ENCODE results near the gene PCID2. TPM values are rescaled to one million over a fixed set of nuclear protein-coding genes. Genes with fewer than 3 reads are reported as not detected.

The PCID2 gene
- total and polyA plus RNA-seq, 2 experiments from 2014 or later: 79.6 to 107 TPM

DNA sequence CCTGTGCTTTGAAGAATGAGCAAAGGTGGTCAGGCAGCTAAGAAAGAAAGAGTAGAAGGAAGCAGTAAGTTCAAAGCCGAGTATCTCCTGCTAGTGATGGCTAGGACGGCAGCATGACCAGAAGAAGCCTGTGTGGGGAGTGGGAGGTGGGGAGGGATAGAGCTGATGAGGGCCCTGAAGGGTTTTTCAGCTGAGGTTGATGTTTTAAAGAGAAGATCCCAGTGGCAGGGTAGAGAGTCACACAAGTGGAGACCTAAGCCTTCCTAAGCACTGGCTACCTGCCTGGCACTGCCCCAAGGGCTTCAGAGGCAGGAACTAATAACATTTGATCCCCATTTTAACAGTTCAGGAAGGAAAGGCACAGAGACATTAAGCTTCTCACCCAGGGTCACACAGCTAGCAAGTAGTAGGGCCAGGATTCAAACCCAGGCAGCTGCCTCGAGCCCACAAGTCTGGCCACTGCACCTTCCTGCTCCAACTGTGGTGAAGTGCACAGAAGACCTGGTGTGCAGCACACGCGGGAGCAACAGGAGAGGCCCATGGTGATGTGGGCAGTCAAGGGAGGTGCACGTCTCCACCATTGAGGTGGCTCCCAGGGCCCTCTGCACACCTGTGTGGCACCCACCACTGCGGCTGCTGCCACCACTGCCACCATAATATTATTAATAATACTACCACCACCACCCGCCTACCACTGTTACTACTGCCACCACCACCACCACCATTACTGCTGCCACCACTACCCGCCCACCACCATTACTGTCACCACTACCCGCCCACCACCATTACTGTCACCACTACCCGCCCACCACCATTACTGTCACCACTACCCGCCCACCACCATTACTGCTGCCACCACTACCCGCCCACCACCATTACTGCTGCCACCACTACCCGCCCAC is 23.1 kb upstream of the PCID2 start:
- no peaks in the 10 kb centered on the region for H3K4me1 ChIP-seq (ENCODE audit: insufficient read depth)
- no peak overlapping the region for H3K4me2 ChIP-seq
- ATAC-seq (no peak), DNase-seq (ENCODE audit: low spot score) (no peak)
- TF ChIP-seq, protein P1, sequence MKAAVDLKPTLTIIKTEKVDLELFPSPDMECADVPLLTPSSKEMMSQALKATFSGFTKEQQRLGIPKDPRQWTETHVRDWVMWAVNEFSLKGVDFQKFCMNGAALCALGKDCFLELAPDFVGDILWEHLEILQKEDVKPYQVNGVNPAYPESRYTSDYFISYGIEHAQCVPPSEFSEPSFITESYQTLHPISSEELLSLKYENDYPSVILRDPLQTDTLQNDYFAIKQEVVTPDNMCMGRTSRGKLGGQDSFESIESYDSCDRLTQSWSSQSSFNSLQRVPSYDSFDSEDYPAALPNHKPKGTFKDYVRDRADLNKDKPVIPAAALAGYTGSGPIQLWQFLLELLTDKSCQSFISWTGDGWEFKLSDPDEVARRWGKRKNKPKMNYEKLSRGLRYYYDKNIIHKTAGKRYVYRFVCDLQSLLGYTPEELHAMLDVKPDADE (IDR thresholded peaks at IDR 0.05): no peak
- no peak for TF ChIP-seq NANOG (IDR thresholded peaks at IDR 0.05; ENCODE audit: borderline replicate concordance)
- TF ChIP-seq, protein P2, sequence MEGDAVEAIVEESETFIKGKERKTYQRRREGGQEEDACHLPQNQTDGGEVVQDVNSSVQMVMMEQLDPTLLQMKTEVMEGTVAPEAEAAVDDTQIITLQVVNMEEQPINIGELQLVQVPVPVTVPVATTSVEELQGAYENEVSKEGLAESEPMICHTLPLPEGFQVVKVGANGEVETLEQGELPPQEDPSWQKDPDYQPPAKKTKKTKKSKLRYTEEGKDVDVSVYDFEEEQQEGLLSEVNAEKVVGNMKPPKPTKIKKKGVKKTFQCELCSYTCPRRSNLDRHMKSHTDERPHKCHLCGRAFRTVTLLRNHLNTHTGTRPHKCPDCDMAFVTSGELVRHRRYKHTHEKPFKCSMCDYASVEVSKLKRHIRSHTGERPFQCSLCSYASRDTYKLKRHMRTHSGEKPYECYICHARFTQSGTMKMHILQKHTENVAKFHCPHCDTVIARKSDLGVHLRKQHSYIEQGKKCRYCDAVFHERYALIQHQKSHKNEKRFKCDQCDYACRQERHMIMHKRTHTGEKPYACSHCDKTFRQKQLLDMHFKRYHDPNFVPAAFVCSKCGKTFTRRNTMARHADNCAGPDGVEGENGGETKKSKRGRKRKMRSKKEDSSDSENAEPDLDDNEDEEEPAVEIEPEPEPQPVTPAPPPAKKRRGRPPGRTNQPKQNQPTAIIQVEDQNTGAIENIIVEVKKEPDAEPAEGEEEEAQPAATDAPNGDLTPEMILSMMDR (conservative IDR thresholded peaks at IDR 0.05; ENCODE audit: low read depth in 2 of 2): no peak
- no peak for TF ChIP-seq EZH2 (IDR thresholded peaks at IDR 0.05; ENCODE audit: low read depth, unreplicated experiment)
- no peak for TF ChIP-seq ZNF331 (CRISPR knock-in tag; IDR thresholded peaks at IDR 0.05; ENCODE audit: low read depth)
- TF ChIP-seq POLR2AphosphoS5 (IDR thresholded peaks at IDR 0.05; ENCODE audit: low read depth): no peak
- TF ChIP-seq, protein P3, sequence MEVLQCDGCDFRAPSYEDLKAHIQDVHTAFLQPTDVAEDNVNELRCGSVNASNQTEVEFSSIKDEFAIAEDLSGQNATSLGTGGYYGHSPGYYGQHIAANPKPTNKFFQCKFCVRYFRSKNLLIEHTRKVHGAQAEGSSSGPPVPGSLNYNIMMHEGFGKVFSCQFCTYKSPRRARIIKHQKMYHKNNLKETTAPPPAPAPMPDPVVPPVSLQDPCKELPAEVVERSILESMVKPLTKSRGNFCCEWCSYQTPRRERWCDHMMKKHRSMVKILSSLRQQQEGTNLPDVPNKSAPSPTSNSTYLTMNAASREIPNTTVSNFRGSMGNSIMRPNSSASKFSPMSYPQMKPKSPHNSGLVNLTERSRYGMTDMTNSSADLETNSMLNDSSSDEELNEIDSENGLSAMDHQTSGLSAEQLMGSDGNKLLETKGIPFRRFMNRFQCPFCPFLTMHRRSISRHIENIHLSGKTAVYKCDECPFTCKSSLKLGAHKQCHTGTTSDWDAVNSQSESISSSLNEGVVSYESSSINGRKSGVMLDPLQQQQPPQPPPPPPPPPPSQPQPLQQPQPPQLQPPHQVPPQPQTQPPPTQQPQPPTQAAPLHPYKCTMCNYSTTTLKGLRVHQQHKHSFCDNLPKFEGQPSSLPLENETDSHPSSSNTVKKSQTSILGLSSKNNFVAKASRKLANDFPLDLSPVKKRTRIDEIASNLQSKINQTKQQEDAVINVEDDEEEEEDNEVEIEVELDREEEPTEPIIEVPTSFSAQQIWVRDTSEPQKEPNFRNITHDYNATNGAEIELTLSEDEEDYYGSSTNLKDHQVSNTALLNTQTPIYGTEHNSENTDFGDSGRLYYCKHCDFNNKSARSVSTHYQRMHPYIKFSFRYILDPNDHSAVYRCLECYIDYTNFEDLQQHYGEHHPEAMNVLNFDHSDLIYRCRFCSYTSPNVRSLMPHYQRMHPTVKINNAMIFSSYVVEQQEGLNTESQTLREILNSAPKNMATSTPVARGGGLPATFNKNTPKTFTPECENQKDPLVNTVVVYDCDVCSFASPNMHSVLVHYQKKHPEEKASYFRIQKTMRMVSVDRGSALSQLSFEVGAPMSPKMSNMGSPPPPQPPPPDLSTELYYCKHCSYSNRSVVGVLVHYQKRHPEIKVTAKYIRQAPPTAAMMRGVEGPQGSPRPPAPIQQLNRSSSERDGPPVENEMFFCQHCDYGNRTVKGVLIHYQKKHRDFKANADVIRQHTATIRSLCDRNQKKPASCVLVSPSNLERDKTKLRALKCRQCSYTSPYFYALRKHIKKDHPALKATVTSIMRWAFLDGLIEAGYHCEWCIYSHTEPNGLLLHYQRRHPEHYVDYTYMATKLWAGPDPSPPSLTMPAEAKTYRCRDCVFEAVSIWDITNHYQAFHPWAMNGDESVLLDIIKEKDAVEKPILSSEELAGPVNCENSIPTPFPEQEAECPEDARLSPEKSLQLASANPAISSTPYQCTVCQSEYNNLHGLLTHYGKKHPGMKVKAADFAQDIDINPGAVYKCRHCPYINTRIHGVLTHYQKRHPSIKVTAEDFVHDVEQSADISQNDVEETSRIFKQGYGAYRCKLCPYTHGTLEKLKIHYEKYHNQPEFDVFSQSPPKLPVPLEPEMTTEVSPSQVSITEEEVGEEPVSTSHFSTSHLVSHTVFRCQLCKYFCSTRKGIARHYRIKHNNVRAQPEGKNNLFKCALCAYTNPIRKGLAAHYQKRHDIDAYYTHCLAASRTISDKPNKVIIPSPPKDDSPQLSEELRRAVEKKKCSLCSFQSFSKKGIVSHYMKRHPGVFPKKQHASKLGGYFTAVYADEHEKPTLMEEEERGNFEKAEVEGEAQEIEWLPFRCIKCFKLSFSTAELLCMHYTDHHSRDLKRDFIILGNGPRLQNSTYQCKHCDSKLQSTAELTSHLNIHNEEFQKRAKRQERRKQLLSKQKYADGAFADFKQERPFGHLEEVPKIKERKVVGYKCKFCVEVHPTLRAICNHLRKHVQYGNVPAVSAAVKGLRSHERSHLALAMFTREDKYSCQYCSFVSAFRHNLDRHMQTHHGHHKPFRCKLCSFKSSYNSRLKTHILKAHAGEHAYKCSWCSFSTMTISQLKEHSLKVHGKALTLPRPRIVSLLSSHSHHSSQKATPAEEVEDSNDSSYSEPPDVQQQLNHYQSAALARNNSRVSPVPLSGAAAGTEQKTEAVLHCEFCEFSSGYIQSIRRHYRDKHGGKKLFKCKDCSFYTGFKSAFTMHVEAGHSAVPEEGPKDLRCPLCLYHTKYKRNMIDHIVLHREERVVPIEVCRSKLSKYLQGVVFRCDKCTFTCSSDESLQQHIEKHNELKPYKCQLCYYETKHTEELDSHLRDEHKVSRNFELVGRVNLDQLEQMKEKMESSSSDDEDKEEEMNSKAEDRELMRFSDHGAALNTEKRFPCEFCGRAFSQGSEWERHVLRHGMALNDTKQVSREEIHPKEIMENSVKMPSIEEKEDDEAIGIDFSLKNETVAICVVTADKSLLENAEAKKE (CRISPR knock-in tag; IDR thresholded peaks at IDR 0.05): no peak
- TF ChIP-seq EZH2phosphoT487 (IDR thresholded peaks at IDR 0.05; ENCODE audit: unreplicated experiment): no peak
- TF ChIP-seq ZNF114 (CRISPR knock-in tag; IDR thresholded peaks at IDR 0.05): no peak
- no peak for TF ChIP-seq JUNB (IDR thresholded peaks at IDR 0.05; ENCODE audit: unreplicated experiment)
- TF ChIP-seq STAT1 (IDR thresholded peaks at IDR 0.05; ENCODE audit: unreplicated experiment): no peak
- no peak for TF ChIP-seq CREB1 (CRISPR knock-in tag; IDR thresholded peaks at IDR 0.05; ENCODE audit: low read depth)
- no peak overlapping the region for H3K4me3 ChIP-seq
- peaks cover 47% of the 10 kb centered on the region for H3K36me3 ChIP-seq (ENCODE audit: insufficient read depth)
- no peaks in the 10 kb centered on the region for H3K9me2 ChIP-seq (ENCODE audit: insufficient read depth)
- H2AFZ ChIP-seq: no peak overlapping the region
- Mint-ChIP-seq H3K4me3 (no peak overlapping the region), H3K9me3 (no peaks in the 10 kb centered on the region), H3K27me3 (ENCODE audit: insufficient read depth, low read depth, poor library complexity) (peaks cover 5% of the 10 kb centered on the region), H3K27ac (no peak overlapping the region), H3K36me3 (ENCODE audit: low read depth) (peaks cover 78% of the 10 kb centered on the region), H3K4me1 (no peaks in the 10 kb centered on the region)
- H3K27ac ChIP-seq (ENCODE audit: low read depth): no peak overlapping the region
- peaks cover 6% of the 10 kb centered on the region for H3K79me2 ChIP-seq (replicated peaks; ENCODE audit: insufficient read depth)
- H3F3A ChIP-seq (replicated peaks; ENCODE audit: low read depth): no peaks in the 10 kb centered on the region
- no peaks in the 10 kb centered on the region for H3K27me3 ChIP-seq (ENCODE audit: insufficient read depth)
- peaks cover 14% of the 10 kb centered on the region for H4K20me1 ChIP-seq (replicated peaks; ENCODE audit: insufficient read depth)
